ENCODE data around the gene URB1.

- TF ChIP-seq, protein P1, sequence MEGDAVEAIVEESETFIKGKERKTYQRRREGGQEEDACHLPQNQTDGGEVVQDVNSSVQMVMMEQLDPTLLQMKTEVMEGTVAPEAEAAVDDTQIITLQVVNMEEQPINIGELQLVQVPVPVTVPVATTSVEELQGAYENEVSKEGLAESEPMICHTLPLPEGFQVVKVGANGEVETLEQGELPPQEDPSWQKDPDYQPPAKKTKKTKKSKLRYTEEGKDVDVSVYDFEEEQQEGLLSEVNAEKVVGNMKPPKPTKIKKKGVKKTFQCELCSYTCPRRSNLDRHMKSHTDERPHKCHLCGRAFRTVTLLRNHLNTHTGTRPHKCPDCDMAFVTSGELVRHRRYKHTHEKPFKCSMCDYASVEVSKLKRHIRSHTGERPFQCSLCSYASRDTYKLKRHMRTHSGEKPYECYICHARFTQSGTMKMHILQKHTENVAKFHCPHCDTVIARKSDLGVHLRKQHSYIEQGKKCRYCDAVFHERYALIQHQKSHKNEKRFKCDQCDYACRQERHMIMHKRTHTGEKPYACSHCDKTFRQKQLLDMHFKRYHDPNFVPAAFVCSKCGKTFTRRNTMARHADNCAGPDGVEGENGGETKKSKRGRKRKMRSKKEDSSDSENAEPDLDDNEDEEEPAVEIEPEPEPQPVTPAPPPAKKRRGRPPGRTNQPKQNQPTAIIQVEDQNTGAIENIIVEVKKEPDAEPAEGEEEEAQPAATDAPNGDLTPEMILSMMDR (optimal IDR thresholded peaks at IDR 0.05 in 1 of 3, IDR thresholded peaks at IDR 0.05 in 1 of 3, conservative IDR thresholded peaks at IDR 0.05 in 1 of 3; ENCODE audit: extremely low read depth in 1 of 3, insufficient read depth in 2 of 3, low read length in 3 of 3), result peak in 1 of 3 experiments; percentile 2
- TF ChIP-seq EZH2 (IDR thresholded peaks at IDR 0.05; ENCODE audit: low read length), result no peak
These were observed 19.6 kb upstream of the URB1 start, which contains the start of gene EVA1C for GRCh38 chr21:32412162-32413014.

Measured in keratinocyte (primary cell).